PC-9 (cell line): ENCODE measurements around the gene CHRM3. TPM values are rescaled to one million over a fixed set of nuclear protein-coding genes. Genes with fewer than 3 reads are reported as not detected.

Experiments used
- BruUV-seq: library from RNA; stranded (reverse); fragments of 400-500 nt; replicated peaks from 2 replicates; lab custom pipeline; 2021; lab: Mats Ljungman, UMichigan
- CTCF ChIA-PET: fragments of 300-600 bp; sonication (Branson Sonifier 250); formaldehyde crosslinking; loops from one replicate; lab custom pipeline; 2022; ENCODE audit warnings: antibody characterized with exemption; lab: Charles Lee
- POLR2A ChIA-PET: fragments of 300-600 bp; sonication (Branson Sonifier 250); formaldehyde crosslinking; loops from one replicate; lab custom pipeline; 2022; ENCODE audit warnings: antibody characterized with exemption; ENCODE audit not compliant: unreplicated experiment; lab: Charles Lee
- DNase-seq, 2 experiments: peaks; one replicate each; pipeline versions ENCODE4 v3.0.0 to v3.0.0-alpha.2; 2015 to 2022; ENCODE audit warnings: mixed read lengths in 1 of 2
- H2AFZ ChIP-seq: fragments of 200-600 bp; sonication (generic); 2 replicates; pipeline ENCODE4 v1.8.1; 2017; ENCODE audit warnings: antibody characterized with exemption
- H3F3A ChIP-seq: fragments of 200-600 bp; sonication (generic); 2 replicates; pipeline ENCODE4 v1.8.1; 2017; ENCODE audit warnings: antibody characterized with exemption, mild to moderate bottlenecking, low read depth; ENCODE audit not compliant: insufficient read depth
- H3K27ac ChIP-seq: fragments of 200-600 bp; sonication (generic); 2 replicates; pipeline ENCODE4 v1.6.1; 2016; ENCODE audit warnings: mixed run types
- H3K27me3 ChIP-seq: fragments of 200-600 bp; sonication (generic); 2 replicates; pipeline ENCODE4 v1.6.1; 2016; ENCODE audit warnings: low read depth, mixed run types; ENCODE audit not compliant: insufficient read depth
- H3K36me3 ChIP-seq: fragments of 200-600 bp; sonication (generic); 2 replicates; pipeline ENCODE4 v1.6.1; 2016; ENCODE audit warnings: low read depth, mixed run types
- H3K4me1 ChIP-seq: fragments of 200-600 bp; sonication (generic); replicated peaks from 2 replicates; pipeline ENCODE4 v1.6.1; 2016; ENCODE audit warnings: mixed run types; ENCODE audit not compliant: insufficient read depth
- H3K4me2 ChIP-seq: fragments of 200-600 bp; sonication (generic); 2 replicates; pipeline ENCODE4 v1.6.1; 2017; ENCODE audit warnings: mixed run types
- H3K4me3 ChIP-seq: fragments of 200-600 bp; sonication (generic); 2 replicates; pipeline ENCODE4 v1.6.1; 2016; ENCODE audit warnings: mixed run types
- H3K79me2 ChIP-seq: fragments of 200-600 bp; sonication (generic); 2 replicates; pipeline ENCODE4 v1.6.1; 2017; ENCODE audit warnings: low read depth, mixed run types
- H3K9me2 ChIP-seq: fragments of 200-600 bp; sonication (generic); 2 replicates; pipeline ENCODE4 v1.8.1; 2017; ENCODE audit warnings: mild to moderate bottlenecking; ENCODE audit not compliant: insufficient read depth
- H3K9me3 ChIP-seq: fragments of 200-600 bp; sonication (generic); 2 replicates; pipeline ENCODE4 v1.8.1; 2016; ENCODE audit warnings: low read depth; ENCODE audit not compliant: insufficient read depth
- H4K20me1 ChIP-seq: fragments of 200-600 bp; sonication (generic); 2 replicates; pipeline ENCODE4 v1.8.1; 2017; ENCODE audit not compliant: insufficient read depth
- CTCF ChIP-seq: fragments of 200-600 bp; sonication (generic); conservative IDR thresholded peaks from 2 replicates; pipeline ENCODE4 v1.6.1; 2017; ENCODE audit warnings: mixed run types, antibody characterized with exemption, mild to moderate bottlenecking, moderate library complexity
- EZH2 ChIP-seq: fragments of 200-600 bp; sonication (generic); IDR thresholded peaks from 2 replicates; pipeline ENCODE4 v1.8.0; 2017; ENCODE audit warnings: antibody characterized with exemption, low read depth
- intact Hi-C: fragments of 100-400 bp; cut with micrococcal nuclease; formaldehyde crosslinking; loops from one replicate; pipeline ENCODE4 v1.10.0; 2022; ENCODE audit not compliant: unreplicated experiment
- total RNA-seq: library from RNA; stranded (reverse); gene quantifications from 2 replicates; pipeline ENCODE4 v1.2.3, GENCODE V29; 2021

The CHRM3 gene
- total RNA-seq, 1 experiment from 2014 or later, result 6.1 TPM

DNA sequence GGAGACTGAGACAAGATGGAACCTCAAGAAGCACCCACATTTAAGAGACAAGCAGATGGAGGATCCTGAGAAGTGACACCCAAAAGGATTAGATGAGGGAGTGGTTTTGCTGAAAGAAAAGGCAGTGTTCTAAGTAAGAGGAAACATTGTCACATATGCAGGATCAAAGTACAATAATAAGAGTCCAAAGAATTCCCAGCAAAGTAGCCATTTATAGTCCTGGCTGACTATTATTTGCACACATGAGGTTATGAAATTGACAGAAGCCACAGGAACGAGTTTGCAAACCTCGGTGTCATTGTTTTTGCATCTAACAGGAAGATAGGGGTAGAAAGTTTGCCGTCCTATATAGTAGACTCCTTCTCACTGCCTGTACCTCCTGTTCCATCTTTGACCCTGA lies 41.3 kb downstream of the CHRM3 start:
- CTCF ChIA-PET, result no interaction called here
- Histone ChIP-seq H3K4me3 (no peak overlapping the region), H3K4me1 (no peaks in the 10 kb centered on the region), H3K27me3 (no peaks in the 10 kb centered on the region), H3F3A (no peaks in the 10 kb centered on the region), H3K27ac (no peak overlapping the region), H3K9me2 (no peaks in the 10 kb centered on the region), H4K20me1 (no peaks in the 10 kb centered on the region), H2AFZ (no peak overlapping the region), H3K36me3 (no peaks in the 10 kb centered on the region), H3K9me3 (no peaks in the 10 kb centered on the region; the same call in 1 of the 2 replicates), H3K79me2 (no peaks in the 10 kb centered on the region), H3K4me2 (no peak overlapping the region)
- no TSS peak for BruUV-seq
- no peak for DNase-seq
- intact Hi-C loops, result no loop called here
- POLR2A ChIA-PET, result no interaction called here
- TF ChIP-seq EZH2, result no peak
- TF ChIP-seq CTCF, result no peak

GRCh38 chr1:239428120-239428710 lies 41.8 kb downstream of the CHRM3 start:
- no peak for DNase-seq
- TF ChIP-seq EZH2, result no peak
- no peak for TF ChIP-seq CTCF
- Histone ChIP-seq H3F3A (no peaks in the 10 kb centered on the region), H4K20me1 (no peaks in the 10 kb centered on the region), H2AFZ (no peak overlapping the region), H3K4me2 (no peak overlapping the region), H3K79me2 (no peaks in the 10 kb centered on the region), H3K4me1 (no peaks in the 10 kb centered on the region), H3K4me3 (no peak overlapping the region), H3K27me3 (no peaks in the 10 kb centered on the region), H3K9me3 (no peaks in the 10 kb centered on the region; the same call in 1 of the 2 replicates), H3K27ac (no peak overlapping the region), H3K9me2 (no peaks in the 10 kb centered on the region), H3K36me3 (no peaks in the 10 kb centered on the region)
- intact Hi-C loops, result no loop called here
- no TSS peak for BruUV-seq
- CTCF ChIA-PET, result no interaction called here
- POLR2A ChIA-PET, result no interaction called here

DNA sequence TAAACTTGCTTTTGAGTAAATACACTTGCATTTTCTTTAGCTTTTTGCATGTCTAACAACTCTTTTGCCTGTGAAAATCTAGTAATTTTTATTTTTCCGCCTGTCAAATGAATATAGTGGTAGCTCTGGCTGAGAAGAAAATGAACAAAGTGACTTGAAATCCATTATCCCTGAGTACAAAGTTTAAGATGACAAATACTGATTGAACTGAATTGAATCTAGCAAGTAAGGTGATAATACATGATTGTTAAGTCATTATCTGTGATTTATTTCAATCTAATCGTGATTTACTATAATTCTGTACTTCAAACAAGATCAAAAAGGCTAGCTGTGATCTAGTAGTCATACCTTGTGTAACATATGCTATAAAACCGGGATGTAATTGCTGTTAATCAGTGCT lies 42.8 kb downstream of the CHRM3 start:
- Histone ChIP-seq H3K9me3 (no peaks in the 10 kb centered on the region; the same call in 1 of the 2 replicates), H2AFZ (no peak overlapping the region), H3K4me1 (no peaks in the 10 kb centered on the region), H3F3A (no peaks in the 10 kb centered on the region), H3K4me2 (no peak overlapping the region), H3K4me3 (no peak overlapping the region), H3K27ac (no peak overlapping the region), H3K9me2 (no peaks in the 10 kb centered on the region), H3K27me3 (no peaks in the 10 kb centered on the region), H4K20me1 (no peaks in the 10 kb centered on the region), H3K36me3 (no peaks in the 10 kb centered on the region), H3K79me2 (no peaks in the 10 kb centered on the region)
- TF ChIP-seq CTCF (no peak), EZH2 (no peak)
- DNase-seq, result no peak
- CTCF ChIA-PET, result no interaction called here
- no TSS peak for BruUV-seq
- intact Hi-C loops, result no loop called here
- POLR2A ChIA-PET, result no interaction called here
